ENCODE data around the gene KRTAP19-3. TPM values are rescaled to one million over a fixed set of nuclear protein-coding genes. Genes with fewer than 3 reads are reported as not detected.

The KRTAP19-3 gene
- total RNA-seq (not detected in 2 replicates), polyA plus RNA-seq (not detected in 2 replicates), polyA minus RNA-seq (not detected in 2 replicates)
- total RNA-seq (2013): not detected

DNA sequence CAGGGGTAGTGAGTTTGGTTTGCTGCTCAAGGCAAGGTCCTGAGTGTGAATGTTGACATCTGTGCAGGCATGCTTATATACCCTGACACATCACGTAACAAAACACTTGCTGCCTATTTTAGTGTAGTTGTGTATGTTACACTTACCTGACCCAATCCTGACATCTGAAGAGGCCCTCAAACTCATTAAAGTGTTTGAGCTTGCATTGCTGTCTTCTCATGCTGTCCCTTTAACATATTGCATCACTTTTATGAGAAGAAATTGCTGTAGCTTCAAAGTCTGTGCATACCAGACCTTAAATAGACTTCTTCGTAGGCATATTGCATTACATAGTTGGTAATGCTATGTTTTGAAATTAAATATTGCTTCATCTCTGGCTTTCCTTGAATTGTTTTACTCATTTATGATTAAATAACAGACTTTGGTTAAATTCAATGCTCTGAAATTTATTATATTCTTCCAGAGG lies at the start of gene KRTAP19-3:
TSS of gene KRTAP19-3 (minus strand) at position 51 of the 466 bp plus-strand sequence. CDS start 56 bp downstream, outside the sequence.
- TF ChIP-seq EZH2 (IDR thresholded peaks at IDR 0.05; ENCODE audit: borderline replicate concordance, insufficient read depth, low read depth, low read length, poor library complexity, severe bottlenecking): no peak
- TF ChIP-seq, protein P1, sequence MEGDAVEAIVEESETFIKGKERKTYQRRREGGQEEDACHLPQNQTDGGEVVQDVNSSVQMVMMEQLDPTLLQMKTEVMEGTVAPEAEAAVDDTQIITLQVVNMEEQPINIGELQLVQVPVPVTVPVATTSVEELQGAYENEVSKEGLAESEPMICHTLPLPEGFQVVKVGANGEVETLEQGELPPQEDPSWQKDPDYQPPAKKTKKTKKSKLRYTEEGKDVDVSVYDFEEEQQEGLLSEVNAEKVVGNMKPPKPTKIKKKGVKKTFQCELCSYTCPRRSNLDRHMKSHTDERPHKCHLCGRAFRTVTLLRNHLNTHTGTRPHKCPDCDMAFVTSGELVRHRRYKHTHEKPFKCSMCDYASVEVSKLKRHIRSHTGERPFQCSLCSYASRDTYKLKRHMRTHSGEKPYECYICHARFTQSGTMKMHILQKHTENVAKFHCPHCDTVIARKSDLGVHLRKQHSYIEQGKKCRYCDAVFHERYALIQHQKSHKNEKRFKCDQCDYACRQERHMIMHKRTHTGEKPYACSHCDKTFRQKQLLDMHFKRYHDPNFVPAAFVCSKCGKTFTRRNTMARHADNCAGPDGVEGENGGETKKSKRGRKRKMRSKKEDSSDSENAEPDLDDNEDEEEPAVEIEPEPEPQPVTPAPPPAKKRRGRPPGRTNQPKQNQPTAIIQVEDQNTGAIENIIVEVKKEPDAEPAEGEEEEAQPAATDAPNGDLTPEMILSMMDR (IDR thresholded peaks at IDR 0.05): no peak
- DNase-seq: no peak
- no peaks in the 10 kb centered on the region for H3K27me3 ChIP-seq (replicated peaks in 1 of 4; ENCODE audit: control extremely low read depth in 1 of 4, control insufficient read depth in 3 of 4, insufficient read depth in 4 of 4, low read length in 3 of 4)
- WGBS (ENCODE audit: insufficient coverage): no CpG with 5 or more reads among the region's 2 CpGs
- ATAC-seq (ENCODE audit: low read depth): no peak
- CTCF ChIA-PET: no interaction called here
- H3K27ac Mint-ChIP-seq: no peak within 1 kb of the TSS
- no peak within 1 kb of the TSS for H3K9ac ChIP-seq (ENCODE audit: low read length)
- POLR2A ChIA-PET: no interaction called here
- peaks cover 2% of the 10 kb centered on the region for H3K9me3 Mint-ChIP-seq (ENCODE audit: insufficient read depth)
- H3K79me2 ChIP-seq (ENCODE audit: control insufficient read depth, insufficient read depth, low read length): no peaks in the 10 kb centered on the region
- no peaks in the 10 kb centered on the region for H3K4me1 Mint-ChIP-seq
- H3K27ac ChIP-seq (ENCODE audit: low read length in 2 of 2): no peak within 1 kb of the TSS
- no peak within 1 kb of the TSS for H2AFZ ChIP-seq (ENCODE audit: insufficient read depth, low read depth, low read length, poor library complexity, severe bottlenecking)
- intact Hi-C loops (cut with micrococcal nuclease): no loop called here
- no peaks in the 10 kb centered on the region for H3K27me3 Mint-ChIP-seq
- H4K20me1 ChIP-seq (ENCODE audit: control insufficient read depth, insufficient read depth, low read length, poor library complexity, severe bottlenecking): no peaks in the 10 kb centered on the region
- H3K36me3 ChIP-seq (replicated peaks in 1 of 2; ENCODE audit: control extremely low read depth in 1 of 2, control insufficient read depth in 1 of 2, extremely low read depth in 1 of 2, insufficient read depth in 2 of 2, low read length in 1 of 2): no peaks in the 10 kb centered on the region
- H3K4me3 Mint-ChIP-seq: no peak within 1 kb of the TSS
- H3K4me2 ChIP-seq (replicated peaks; ENCODE audit: low read depth, low read length, poor library complexity, severe bottlenecking): no peak within 1 kb of the TSS
- no peak within 1 kb of the TSS for H3K4me3 ChIP-seq (ENCODE audit: control extremely low read depth in 1 of 5, extremely low read depth in 1 of 5, insufficient read depth in 1 of 5, low read depth in 2 of 5, low read length in 4 of 5)
- H3K9me3 ChIP-seq (ENCODE audit: control extremely low read depth in 1 of 3, control insufficient read depth in 2 of 3, insufficient read depth in 1 of 3, low read length in 2 of 3): peaks cover 0 to 9% (median 2%) of the 10 kb centered on the region in 3 donors
- H3K4me1 ChIP-seq (ENCODE audit: control insufficient read depth in 2 of 2, insufficient read depth in 2 of 2, low read length in 2 of 2): no peaks in the 10 kb centered on the region

DNA sequence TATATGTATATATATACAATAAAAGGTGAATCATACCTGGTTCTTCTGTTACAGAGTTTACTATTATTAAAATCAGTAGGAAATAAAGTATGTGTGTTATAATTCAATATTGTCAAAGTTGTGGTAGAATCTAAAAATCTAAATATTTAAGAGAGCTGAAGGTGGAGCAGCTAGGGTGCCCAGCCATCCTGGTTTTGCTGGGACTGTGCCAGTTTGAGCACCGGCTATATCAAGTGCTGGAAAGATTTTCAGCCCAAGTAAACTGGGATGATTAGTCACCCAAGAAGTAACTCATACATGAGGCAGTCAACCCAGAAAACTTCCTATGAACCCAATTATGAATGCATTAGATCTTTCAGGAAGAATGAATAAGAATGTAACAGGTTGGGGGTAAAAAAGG lies 27.1 kb upstream of the KRTAP19-3 start:
- H3K36me3 ChIP-seq (replicated peaks in 1 of 2; ENCODE audit: control extremely low read depth in 1 of 2, control insufficient read depth in 1 of 2, extremely low read depth in 1 of 2, insufficient read depth in 2 of 2, low read length in 1 of 2): no peaks in the 10 kb centered on the region
- no peaks in the 10 kb centered on the region for H3K4me1 Mint-ChIP-seq
- H3K27me3 Mint-ChIP-seq: no peaks in the 10 kb centered on the region
- no peaks in the 10 kb centered on the region for H3K27me3 ChIP-seq (replicated peaks in 1 of 4; ENCODE audit: control extremely low read depth in 1 of 4, control insufficient read depth in 3 of 4, insufficient read depth in 4 of 4, low read length in 3 of 4)
- no peaks in the 10 kb centered on the region for H3K4me1 ChIP-seq (ENCODE audit: control insufficient read depth in 2 of 2, insufficient read depth in 2 of 2, low read length in 2 of 2)
- TF ChIP-seq, protein P1 (IDR thresholded peaks at IDR 0.05): no peak
- TF ChIP-seq EZH2 (IDR thresholded peaks at IDR 0.05; ENCODE audit: borderline replicate concordance, insufficient read depth, low read depth, low read length, poor library complexity, severe bottlenecking): no peak
- no peak overlapping the region for H3K9ac ChIP-seq (ENCODE audit: low read length)
- CTCF ChIA-PET: no interaction called here
- H3K4me3 ChIP-seq (ENCODE audit: control extremely low read depth in 1 of 5, extremely low read depth in 1 of 5, insufficient read depth in 1 of 5, low read depth in 2 of 5, low read length in 4 of 5): no peak overlapping the region
- WGBS (ENCODE audit: insufficient coverage): 100% methylated on average over 1 of the region's 1 CpG
- no peak overlapping the region for H3K27ac Mint-ChIP-seq
- H4K20me1 ChIP-seq (ENCODE audit: control insufficient read depth, insufficient read depth, low read length, poor library complexity, severe bottlenecking): no peaks in the 10 kb centered on the region
- no peak overlapping the region for H3K27ac ChIP-seq (ENCODE audit: low read length in 2 of 2)
- no peaks in the 10 kb centered on the region for H3K9me3 Mint-ChIP-seq (ENCODE audit: insufficient read depth)
- intact Hi-C loops (cut with micrococcal nuclease): no loop called here
- peaks cover 0 to 3% (median 1%) of the 10 kb centered on the region in 3 donors for H3K9me3 ChIP-seq (ENCODE audit: control extremely low read depth in 1 of 3, control insufficient read depth in 2 of 3, insufficient read depth in 1 of 3, low read length in 2 of 3)
- no peak overlapping the region for H2AFZ ChIP-seq (ENCODE audit: insufficient read depth, low read depth, low read length, poor library complexity, severe bottlenecking)
- POLR2A ChIA-PET: no interaction called here
- no peaks in the 10 kb centered on the region for H3K79me2 ChIP-seq (ENCODE audit: control insufficient read depth, insufficient read depth, low read length)
- no peak overlapping the region for H3K4me3 Mint-ChIP-seq
- ATAC-seq (ENCODE audit: low read depth) (no peak), DNase-seq (no peak)
- H3K4me2 ChIP-seq (replicated peaks; ENCODE audit: low read depth, low read length, poor library complexity, severe bottlenecking): no peak overlapping the region

Data from B cell (primary cell).